GM21423 (cell line): ENCODE results near the gene SEMA6B.
"Not testable (repeated sequence)": the region's sequence is repeated elsewhere in the genome, so short reads cannot be mapped to it uniquely, and the experiment has no call there.

Source experiments
- ATAC-seq: cut with Tn5 transposase; IDR thresholded peaks from one replicate; pipeline ENCODE4 v1.9.1; 2021; ENCODE audit warnings: mild to moderate bottlenecking, moderate library complexity; ENCODE audit not compliant: unreplicated experiment

The SEMA6B gene

GRCh38 chr19:4573682-4574081, 14.2 kb upstream of the SEMA6B start:
- no peak for ATAC-seq

GRCh38 chr19:4571305-4571917, 11.9 kb upstream of the SEMA6B start:
- ATAC-seq = no peak

DNA sequence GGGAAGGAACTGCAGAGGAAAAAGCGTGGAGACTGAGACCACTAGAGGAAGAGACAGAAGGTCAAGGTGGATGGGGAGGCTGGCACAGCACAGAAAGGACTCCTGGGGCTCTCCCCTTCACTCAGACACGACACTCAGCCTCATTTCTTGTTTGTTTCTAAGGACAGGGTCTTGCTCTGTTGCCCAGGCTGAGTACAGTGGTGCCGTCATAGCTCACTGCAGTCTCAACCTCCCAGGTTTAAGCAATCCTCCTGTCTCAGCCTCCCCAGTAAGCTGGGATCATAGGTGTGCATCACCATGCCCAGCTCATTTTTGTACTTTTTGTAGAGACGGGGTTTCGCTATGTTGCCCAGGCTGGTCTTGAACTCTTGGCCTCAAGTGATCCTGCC, 11.4 kb upstream of the SEMA6B start:
- ATAC-seq = no peak

DNA sequence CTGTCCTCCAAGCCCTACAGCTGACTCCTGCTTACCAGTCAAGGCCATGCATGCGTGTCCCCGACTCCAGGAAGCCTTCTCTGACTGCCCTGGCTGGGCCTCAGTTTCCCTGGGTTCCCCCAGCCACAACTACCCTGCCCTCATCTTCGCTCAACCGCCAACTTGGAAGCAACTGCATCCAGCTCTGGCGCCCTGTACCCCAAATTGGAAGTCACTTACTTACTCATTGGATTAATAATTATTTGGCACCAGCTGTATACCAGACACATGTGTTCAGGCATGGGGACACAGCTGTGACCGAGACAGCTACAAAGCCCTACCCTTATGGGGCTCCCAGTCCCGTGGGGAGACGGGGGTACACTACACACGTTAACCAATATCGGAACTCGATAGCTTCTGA, 10.9 kb upstream of the SEMA6B start:
- no peak for ATAC-seq

- ATAC-seq = no peak
Measured at GRCh38 chr19:4568886-4569285, 9.4 kb upstream of the SEMA6B start.

DNA sequence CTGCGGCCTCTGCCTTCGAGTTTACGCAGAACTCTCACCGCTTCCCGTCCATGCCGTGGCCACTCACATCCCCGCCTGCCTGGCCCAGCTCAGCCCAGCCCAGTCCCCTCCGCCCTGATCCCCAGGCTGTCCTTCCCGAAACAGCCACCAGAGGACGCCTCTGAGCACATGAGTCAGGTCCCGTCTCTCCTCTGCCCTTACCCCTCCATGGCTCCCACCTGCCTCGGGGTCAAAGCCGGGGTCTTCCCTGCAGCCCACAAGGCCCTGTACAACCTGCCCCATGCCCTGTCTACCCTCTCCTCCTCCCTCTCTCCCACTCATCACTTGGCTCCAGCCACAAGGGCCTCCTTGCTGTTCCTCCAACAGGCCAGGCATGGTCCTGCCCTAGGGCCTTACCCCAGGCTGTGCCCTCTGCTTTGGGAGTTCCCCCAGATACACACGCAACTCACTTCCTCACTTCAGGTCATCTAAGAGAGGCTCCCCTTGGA, 8.1 kb upstream of the SEMA6B start:
- ATAC-seq = no peak

DNA sequence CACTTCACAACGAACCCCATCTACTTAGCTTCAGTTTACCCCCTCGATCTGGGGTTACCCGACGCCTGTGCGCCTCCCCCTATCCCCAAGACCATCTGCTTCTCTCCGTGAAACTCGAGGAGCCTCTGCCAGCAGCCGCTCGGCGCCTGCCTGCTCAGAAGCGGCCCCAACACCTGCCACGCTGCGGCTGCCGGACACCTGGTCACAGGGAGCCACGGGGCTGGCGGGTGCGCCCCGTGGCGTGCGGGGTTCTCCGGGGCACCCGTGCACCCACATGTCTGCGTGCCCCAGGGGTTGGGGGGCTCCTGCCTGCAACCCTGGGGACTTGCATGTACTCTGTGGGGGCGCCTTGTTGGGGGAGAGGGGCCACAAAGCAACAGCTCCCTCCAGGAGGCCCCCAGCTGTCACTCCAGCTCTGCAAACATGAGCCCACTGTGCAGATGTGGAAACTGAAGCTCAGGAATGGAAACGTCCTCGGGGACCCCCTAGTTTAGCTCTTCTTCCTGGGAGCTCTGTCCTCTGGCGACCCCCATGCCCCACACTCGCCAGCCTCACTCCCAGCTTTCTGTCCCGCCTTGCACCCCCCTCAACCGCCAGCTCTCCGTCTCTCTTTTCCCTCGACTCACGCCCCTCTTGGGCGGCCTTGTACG, 7.0 kb upstream of the SEMA6B start:
- no peak for ATAC-seq

GRCh38 chr19:4563562-4563961, 4.1 kb upstream of the SEMA6B start:
- ATAC-seq = not testable (repeated sequence)

GRCh38 chr19:4562085-4562484, 2.6 kb upstream of the SEMA6B start:
- not testable (repeated sequence) for ATAC-seq

GRCh38 chr19:4557971-4558941, 1.2 kb downstream of the SEMA6B start:
- no peak for ATAC-seq

DNA sequence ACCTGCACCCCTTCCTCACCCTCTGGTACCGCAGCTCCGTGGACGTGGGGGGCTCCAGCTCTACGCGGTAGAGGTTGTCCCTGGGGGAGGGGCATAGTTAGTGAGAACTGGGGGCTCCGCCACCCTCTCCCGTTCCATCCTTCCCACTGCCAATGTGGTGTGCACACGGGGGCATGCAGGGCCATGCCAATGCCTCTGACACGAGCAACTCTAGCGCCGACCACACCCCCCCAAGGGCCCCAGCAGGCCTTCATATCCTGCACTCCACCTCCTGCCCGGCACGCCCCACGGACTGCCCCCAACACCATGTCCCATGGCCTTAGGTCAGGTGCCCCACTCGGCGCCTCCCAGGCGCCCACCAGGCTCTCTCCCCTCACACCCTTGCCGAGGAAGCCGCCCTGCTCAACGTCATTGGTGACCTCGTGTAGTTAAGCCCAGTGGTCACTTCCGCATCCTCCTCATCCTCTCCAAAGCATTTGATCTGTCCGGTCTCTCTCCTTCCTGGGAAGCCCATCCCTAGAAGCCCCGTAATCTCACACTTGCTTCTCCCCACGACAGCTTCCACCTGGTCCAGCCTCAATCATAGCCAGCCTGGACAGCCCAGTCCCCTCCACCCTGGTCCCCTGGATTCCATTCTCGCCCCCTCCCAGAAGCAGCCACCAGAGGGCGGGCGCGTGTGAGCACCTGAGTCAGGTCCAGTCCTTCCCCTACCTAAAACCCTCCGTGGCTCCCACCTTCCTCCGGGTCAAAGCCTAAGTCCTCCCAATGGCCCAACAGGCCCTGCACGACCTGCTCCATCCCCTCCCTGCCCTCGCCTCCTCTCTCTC, 2.1 kb downstream of the SEMA6B start:
- ATAC-seq = no peak

DNA sequence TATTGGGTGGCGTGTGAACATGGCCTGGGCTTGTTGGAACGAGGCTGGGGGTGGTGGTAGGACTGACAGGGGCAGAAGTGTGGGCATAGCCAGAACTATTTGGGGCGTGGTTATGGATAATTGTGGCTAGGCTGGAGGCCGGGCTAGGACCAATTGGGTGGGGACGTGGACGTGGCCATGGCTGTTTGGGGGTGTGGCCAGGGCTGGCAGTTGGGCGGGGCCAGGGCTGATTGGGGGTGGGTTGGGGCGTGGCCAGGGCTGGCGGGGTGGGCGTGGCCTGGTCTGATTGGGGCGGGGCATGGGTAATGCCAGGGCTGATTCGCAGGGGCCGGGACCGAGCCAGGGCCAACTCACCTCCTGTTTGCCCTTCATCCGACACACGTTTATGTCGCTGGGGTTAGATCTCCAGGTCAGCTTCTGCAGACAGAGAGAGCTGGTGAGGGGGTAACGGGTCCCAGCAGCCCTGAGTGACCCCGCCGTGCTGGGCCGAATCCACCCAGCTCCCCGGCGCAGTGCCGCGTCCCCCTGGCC, 2.8 kb downstream of the SEMA6B start:
- no peak for ATAC-seq

DNA sequence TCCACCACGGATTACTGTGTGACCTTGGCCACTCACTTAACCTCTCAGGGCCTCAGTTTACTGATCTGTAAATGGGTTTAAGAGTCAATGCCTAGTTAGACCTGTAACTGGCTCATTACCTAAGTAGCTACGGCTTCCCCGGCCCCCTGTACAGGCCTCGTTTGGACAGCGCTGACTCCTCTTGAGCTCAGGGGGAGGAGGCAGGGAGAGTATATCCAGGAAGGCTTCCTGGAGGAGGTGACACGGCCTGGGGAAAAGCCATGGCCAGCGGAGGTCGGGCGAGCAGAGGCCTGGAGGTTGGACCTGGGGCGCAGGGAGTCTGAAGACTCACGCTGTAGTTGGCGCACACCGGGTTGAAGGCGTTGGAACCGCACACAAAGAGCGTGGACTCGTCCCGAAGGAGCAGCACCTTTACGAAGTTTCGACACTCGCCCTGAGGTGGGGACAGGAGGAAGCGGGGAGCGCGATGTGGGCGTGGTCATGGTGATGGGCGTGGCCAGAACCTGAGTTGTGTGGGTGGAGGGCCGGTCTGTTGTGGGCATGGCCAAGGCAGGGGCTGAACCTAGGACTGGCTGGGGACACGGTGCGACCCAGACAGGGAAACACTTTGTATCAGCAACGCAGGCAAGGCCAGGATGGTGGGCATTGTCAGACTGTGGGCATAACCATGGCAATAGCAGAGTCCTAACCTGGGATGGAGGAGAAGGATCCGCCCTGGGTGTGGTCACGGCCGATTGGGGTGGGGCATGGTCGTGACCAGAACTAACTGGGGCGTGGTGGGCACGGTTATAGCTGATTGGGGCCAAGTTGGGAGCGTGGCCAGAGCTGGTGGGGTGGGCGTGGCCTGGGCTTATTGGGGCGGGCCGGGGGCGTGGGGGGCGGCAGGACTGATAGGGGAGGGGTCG, 3.6 kb downstream of the SEMA6B start:
- no peak for ATAC-seq

DNA sequence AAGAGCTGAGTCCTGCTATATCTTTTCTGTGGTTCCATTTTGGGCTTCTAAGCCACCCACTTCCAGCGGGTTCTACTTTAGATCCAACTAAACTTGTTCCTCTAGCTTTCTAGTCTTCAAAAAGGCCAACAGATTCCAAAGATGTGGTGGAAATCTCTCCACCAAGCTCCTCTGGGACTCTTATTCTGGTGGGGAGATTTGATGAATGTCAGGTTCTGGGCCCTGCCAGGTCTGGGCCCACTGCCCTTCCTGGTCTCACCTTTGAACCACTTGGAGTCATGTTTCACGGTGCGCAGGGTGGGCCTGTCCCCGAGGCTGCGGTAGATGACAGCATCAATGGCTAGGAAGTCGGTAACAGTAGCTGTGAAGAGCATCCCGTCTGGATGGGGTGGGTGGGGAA, 4.8 kb downstream of the SEMA6B start:
- no peak for ATAC-seq

DNA sequence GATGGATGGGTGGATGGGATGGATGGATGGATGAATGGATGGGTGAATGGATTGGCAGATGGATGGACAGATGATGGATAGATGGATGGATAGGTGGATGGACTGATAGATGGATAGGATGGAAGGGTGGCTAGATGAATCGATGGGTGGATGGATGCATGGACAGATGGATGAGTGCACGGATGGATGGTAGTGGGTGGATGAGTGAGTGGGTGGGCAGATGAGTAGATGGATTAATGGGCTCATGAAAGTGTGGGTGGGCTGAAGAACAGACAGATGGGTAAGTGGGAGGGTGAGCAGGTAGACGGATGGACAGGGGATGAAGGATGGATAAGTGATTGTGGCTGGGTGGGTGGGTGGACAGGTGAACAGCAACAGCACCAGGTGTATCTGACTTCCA, 5.7 kb downstream of the SEMA6B start:
- ATAC-seq = no peak

- ATAC-seq = no peak
Measured at GRCh38 chr19:4553092-4553695, 6.3 kb downstream of the SEMA6B start.

GRCh38 chr19:4552525-4552819, 7.0 kb downstream of the SEMA6B start:
- ATAC-seq = no peak

- ATAC-seq = no peak
Measured at GRCh38 chr19:4550479-4551050, 8.9 kb downstream of the SEMA6B start.

DNA sequence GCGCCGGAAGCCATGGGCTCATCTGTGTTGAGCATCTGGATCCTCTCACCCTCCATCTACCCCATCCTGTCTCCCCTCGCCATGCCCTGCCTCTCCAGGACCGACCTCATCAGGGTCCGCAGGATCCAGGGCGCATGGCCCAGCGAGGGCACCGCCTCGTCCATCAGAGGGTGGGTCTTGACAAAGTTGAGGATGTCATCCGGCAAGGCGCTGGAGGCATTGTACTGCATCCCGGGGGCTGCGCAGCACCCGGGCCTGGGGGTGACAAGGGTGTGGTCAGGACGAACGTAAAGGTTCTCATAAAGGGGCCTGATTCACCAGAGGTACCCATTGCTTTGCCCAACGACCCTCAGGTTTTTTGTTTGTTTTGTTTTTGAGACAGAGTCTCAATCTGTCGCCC, 9.5 kb downstream of the SEMA6B start:
- ATAC-seq = no peak
